Renal pelvis (tissue), 4 donors: ENCODE results near the gene USH1C. TPM values are rescaled to one million over a fixed set of nuclear protein-coding genes. Genes with fewer than 3 reads are reported as not detected.

Experiments
- DNase-seq: peaks from one replicate; pipeline ENCODE4 v3.0.0-alpha.2; 2013
- polyA plus RNA-seq, 3 donors: library from polyadenylated mRNA; unstranded; fragments of 120-200 nt; gene quantifications; one replicate each; pipeline ENCODE4 v1.2.1, GENCODE V29; 2013; ENCODE audit not compliant: insufficient read length in 3 of 3

Gene USH1C
- polyA plus RNA-seq, 3 donors = 68.8 to 100 (median 90.2) TPM

DNA sequence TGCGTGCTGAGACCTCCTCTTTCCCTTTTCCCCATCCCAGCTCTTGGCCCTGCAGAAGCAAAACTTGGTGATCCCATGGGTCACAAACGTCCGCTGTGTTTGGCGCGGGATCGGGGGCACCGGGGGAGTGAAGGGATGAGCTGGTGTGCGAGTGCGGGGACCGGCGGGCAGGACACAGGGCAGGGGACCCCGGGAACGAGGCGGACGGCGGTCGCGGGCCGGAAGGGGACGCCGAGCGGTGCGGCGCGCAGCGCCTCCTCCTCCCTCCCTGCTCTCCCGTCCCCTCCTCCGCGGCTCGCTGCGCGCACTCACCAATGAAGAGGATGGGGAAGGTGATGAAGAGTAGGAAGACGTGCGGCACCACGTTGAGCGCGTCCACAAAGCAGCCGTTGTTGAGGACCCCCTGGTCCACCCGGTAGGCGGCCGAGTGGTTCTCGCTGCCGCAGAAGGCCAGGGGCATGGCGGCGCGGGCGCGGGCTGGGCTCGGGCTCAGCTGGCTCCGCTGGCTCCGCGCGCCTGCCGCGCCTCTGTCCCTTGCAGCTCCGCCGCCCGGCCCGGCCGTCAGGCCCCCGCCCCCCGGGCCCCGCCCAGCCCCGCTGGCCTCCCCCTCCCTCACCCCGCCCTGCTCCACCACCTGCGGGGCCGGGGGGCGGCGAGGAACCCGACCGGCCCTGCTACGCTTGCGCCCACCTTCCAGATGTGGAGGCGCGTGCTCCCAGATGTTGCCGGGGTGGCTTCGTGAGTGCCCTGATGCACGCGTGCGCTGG lies 67.7 kb downstream of the USH1C start, which contains the start of gene ABCC8:
ABCC8 (minus strand) TSS at position 529 of the 767 bp plus-strand sequence; CDS start at position 460, 69 bp downstream.
- no peak for DNase-seq

GRCh38 chr11:17475666-17476316 lies 68.4 kb downstream of the USH1C start:
- no peak for DNase-seq

GRCh38 chr11:17473071-17473744 lies 71.0 kb downstream of the USH1C start:
- DNase-seq = no peak

GRCh38 chr11:17472467-17472866 lies 71.7 kb downstream of the USH1C start:
- no peak for DNase-seq

- no peak for DNase-seq
These were observed 72.7 kb downstream of the USH1C start for GRCh38 chr11:17471501-17471900.

DNA sequence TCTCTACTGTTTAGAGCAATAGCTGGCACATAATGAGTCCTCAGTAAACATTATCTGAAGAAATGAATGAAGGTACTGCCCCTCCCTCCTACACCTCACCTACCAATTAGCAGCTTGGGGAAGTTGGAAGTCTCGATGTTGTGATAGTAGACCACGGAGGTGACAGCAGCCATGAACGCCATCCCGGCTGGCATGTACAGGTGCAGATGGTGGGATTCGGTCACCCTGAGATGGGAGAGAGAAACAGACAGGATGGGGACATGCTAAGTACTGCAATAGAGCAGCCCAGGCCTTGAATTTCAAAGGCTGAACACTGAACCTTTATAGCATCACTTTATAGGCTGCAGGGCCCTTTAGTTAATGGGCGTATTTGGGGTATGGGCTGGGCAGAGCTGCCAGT lies 74.2 kb downstream of the USH1C start:
- DNase-seq = no peak

DNA sequence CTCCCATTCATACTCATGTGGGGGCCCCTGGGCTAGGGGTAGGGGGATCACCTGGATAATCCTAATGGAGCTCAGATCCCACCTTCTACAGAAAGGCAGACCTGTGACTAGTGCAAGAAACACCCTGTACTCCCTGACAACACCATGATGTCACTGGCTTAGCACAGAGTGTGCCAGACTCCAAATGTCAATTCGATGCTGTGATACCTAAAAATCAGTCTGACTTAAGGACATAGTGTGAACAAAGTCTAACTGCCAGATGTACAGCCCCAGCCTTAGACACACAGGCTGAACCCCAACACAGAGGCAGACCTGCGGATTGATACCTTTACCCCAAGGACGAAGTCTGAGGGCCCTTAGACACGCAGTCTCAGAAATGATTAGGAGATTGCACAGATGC lies 76.1 kb downstream of the USH1C start:
- no peak for DNase-seq

DNA sequence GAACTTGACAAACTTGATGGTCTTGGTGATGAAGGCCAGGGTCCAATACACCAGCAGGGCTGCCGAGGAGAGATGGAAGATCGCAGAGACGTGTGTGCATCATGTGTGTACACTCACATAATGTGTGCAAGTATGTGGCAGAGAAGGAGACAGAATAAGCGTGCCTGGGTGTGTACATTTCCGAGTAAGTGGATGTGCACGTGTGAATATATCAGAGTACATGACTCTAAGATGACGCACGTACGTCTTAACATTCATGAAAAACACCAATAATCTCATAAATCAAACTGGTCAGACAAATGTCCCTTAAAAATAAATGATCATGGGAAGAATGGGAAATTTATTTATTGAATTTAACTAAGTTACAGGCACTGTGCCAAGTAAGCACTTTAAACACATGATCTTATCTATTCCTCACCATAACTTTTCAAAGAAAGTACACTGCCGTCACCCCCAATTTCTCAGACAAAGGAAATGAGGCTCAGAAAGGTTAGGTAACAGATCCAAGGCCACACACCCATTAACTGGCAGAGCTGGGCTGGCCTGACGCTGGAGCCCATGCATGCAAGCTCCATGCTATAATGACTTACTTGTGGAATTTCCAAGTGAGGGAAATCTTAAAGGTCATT lies 80.6 kb downstream of the USH1C start:
- DNase-seq = no peak

DNA sequence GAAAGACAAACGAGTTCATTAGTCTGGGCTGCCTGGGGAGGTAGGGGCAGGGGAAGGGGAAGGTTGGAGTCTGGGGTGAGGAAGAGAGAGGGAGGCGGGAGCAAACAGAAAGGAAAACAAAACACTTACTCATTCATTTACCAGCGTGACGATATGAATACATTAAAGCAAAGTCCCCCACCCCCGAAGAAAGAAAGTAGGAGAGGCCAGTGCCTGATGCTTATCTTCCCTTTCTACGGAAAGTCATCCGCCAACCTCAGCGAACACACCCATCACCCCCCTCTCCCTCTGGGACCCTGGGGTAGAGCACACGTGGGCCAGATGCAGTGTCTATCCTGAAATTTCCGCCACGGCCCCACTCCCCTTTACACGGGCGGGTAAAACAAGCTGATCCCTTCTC lies 81.3 kb downstream of the USH1C start:
- DNase-seq = no peak

DNA sequence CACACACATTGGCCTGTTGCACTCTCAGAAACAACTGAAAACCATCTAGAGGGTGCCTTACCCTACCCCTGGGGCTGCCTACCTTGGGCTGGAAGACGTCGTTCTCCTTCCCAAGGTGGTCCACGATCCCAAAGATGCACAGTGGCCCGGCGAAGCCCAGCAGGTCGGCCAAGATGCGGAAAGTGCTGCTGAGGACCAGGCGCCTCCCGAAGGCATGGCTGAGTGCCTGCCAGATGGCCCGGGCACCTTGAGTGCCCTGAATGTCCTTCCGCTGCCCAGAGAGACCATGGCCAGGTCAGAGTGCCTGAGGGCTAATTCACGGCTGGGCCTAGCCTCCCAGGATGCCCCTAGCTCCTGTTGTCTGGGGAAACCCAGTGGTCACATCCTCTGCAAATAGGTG lies 83.8 kb downstream of the USH1C start:
- no peak for DNase-seq

DNA sequence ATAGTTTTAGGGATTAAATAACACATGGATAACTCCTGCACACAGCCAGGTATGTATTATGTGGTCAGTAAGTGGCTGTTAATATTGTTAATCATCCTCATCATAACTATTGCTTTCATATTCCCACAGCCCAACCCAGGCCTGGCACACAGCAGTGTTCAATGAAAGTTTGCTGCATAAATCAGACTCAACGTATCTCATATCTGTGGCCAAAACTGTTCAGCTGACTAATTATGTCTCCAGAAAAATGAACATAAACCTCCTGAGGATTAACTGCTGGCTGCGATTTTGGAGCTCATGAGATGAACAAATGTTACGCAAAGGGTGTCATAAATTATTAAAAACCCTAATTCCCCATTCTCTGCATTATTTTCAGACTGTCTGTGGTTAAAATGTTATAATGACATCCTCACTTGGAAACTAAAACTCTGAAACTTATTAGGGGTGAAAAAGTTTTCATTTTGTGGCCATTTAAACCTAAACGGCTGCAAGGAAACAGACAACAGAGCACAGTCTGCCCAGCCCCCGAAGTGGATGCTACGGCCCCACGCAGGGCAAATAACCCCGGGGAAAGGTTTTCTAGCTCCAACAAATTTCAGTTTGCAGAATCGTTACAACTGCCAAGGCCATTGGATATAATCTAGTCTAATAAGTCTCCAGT lies 84.8 kb downstream of the USH1C start:
- DNase-seq = no peak

GRCh38 chr11:17458268-17458667 lies 85.9 kb downstream of the USH1C start:
- no peak for DNase-seq

DNA sequence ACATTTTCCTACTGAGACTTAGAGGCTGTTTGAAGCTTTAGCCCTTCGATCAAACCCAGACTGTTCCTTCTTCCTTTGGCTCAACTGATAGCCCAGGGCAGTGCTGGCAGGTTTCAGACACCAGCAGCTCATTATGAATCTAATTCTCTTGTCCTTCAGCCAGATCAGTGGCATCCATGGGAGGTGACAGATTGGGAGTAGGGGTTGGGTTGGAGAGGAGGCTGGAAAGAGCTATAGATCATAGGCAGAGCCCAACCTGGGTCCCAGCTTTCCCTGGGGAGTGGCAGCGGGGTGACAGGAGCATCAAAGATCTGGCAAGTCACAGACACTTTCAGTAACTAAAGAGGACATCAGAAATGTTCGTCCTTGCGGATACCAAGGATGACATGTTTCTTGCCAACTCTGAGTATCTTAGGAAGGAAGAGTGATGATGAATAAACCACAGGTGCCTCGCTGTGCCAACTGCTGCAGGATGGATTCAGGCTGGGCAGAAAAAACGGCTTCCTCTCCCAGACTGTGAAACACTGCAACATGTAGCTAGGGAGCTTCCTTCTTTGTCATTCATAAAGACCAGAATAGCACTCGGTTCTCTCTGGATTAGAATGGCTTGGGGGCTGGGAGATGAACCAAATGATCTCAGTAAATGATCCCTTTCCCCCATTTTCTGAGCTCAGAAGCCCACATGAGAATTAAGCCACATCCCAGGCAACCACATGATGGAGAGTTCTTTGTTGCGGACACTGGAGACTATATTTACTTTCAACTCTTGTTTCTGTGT lies 86.6 kb downstream of the USH1C start:
- DNase-seq = no peak

- no peak for DNase-seq
These were observed 91.5 kb downstream of the USH1C start for GRCh38 chr11:17452668-17453067.

DNA sequence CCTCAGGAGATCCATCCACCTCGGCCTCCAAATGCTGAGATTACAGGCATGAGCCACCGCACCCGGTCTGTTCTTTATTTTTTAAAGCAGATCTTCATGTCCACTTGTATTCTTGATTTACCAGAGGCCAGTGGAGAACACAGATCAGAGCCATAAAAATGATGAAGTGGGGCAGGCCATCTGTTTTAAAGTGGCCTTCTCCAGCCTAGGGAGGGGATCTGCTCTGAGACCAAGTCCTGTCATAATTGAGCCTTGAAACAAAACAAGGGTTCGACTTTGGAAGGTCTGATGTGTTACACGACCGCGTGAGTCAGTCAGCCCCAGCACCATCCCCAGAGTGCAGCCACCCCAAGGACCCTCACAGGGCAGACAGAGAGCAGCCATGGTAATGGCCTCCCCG lies 95.1 kb downstream of the USH1C start:
- DNase-seq = peak; percentile 37

DNA sequence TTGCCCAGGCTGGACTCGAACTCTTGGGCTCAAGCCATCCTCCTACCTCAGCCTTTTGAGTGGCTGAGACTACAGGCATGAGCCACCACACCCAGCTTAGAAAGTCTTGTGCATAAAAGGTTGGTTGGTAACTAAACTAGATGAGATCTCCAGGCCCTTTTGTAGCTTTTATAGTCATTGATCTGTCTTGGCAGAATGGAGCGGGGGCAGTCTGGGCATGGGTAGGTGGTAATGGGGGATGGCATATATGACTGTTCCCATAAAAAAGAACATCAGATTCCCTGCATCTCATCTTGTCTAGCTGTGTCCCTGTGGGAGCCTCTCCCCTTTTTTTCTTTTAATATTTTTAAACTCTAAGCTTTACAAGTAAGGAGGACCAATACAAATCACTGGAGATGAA lies 97.7 kb downstream of the USH1C start:
- no peak for DNase-seq

GRCh38 chr11:17445240-17445795 lies 98.9 kb downstream of the USH1C start:
- DNase-seq = no peak

DNA sequence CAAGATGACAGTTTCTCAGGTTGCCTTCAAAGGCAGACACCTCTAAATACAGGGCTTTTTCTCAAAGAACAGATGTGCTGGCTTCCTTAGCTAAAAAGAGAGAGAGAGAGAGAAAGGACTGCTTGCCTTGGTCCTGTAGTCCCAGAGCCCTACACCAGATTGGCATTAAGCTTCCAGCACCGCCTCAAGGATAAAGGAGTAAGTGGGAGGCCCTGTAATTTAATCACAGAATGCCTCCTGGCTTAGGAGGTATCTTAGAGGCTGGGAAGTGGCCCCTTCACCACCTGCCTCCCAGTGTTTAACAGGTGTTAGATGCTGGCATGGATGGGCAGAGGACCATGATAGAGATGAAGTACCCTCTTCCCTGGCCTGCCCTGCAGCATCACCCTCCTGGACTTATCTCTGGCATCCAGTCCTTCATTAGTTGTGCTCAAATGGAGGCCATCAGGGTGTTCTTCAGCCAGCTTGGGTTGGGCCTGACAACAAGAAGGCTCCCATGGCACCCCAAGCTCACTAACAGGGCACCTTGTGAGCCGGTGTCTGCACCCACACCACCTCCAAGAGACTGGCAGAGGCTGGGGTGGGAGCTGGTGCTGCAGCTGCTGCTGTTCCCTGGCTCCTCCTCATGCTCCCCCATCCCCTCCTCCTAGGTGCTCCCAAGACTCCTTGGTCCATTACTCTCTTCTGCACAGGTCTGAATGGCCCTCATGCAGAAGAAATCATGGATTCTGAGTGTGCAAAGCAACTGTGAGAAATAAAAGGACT lies 100.1 kb downstream of the USH1C start:
- no peak for DNase-seq
